GM12891 (cell line): Measurements from ENCODE around the gene IL33.
A peak's percentile ranks its signal among the peaks of the same experiment; 100 is the strongest.

ENCODE experiments used
- DNase-seq: peaks from one replicate; pipeline ENCODE4 v3.0.0; 2011; ENCODE audit warnings: low spot score; ENCODE audit not compliant: insufficient read length
- FAIRE-seq: peaks from 2 replicates; lab custom pipeline; 2011; peaks lifted over from hg19 to GRCh38; lab: Jason Lieb, UNC
- PAX5 ChIP-seq: IDR thresholded peaks from 2 replicates; pipeline ENCODE4 v1.6.1; 2011; ENCODE audit warnings: low read length, moderate library complexity, mild to moderate bottlenecking; ENCODE audit not compliant: insufficient read depth, severe bottlenecking
- POLR2A ChIP-seq: IDR thresholded peaks from 2 replicates; pipeline ENCODE4 v1.6.1; 2011; ENCODE audit warnings: low read depth, low read length, control low read depth
- POLR2AphosphoS5 ChIP-seq: IDR thresholded peaks from 2 replicates; pipeline ENCODE4 v1.6.1; 2011; ENCODE audit warnings: low read depth, low read length, control low read depth
- POU2F2 ChIP-seq: IDR thresholded peaks from 2 replicates; pipeline ENCODE4 v1.6.1; 2011; ENCODE audit warnings: low read depth, mild to moderate bottlenecking, control low read depth, low read length, moderate library complexity
- SPI1 ChIP-seq: IDR thresholded peaks from 2 replicates; pipeline ENCODE4 v1.6.1; 2011; ENCODE audit warnings: low read depth, low read length, control low read depth
- TAF1 ChIP-seq: IDR thresholded peaks from 2 replicates; pipeline ENCODE4 v1.6.1; 2011; ENCODE audit warnings: low read depth, low read length, control low read depth

The IL33 gene

DNA sequence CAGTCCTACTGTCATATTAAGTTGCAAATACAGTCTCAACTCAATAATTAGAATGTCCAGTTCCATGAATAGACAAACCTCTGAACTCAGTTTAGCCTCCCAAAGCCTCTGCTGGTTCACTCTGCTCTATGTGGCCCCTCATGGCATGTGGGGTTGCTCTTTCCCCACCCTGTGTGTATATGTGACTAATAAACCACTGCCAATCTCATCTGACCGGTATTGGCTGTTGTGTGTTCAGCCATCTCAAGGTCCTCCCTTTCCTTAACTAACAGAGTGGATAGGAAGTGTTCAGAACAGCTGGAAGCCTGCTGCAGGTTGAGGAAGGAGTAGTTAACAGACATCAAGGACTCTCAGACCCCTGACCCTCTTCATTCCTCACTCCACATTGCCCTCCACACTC, 55.3 kb downstream of the IL33 start:
- TF ChIP-seq PAX5 (no peak), POLR2AphosphoS5 (no peak), POLR2A (no peak), POU2F2 (no peak), TAF1 (no peak), SPI1 (no peak)
- no peak for FAIRE-seq
- no peak for DNase-seq

DNA sequence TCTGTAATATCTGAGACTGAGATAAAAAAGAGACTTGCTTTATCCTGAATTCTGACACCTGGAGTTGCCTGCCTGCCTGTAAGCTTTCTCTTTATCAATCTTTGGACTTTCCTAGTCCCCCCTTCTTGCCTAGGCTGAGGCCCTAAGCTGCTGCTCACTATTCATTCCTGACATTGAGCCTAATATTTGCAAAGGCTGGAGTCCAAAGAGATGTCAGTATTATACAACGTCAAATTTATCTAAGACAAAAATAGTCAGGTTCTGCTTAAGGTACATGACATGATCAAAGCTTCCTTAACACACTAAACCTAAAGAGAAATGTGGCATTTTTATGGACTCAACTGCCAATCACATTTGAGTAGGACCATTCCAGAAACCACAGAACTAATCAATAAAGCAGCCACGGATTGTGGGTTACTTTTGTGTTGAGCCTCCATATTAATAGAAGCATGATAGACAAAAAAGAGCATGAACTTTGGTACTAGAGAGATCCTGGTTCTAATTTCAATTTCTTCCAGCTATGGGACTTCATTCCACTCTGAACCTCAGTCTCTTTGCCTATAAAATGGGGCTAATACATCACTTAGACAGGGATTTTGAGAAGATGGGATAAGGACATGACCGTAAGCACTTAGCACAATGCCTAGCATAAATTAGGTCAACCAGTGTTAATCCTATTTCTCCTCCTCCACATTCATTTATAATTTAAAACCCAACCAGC, 56.1 kb downstream of the IL33 start:
- no peak for TF ChIP-seq SPI1
- FAIRE-seq (no peak), DNase-seq (no peak)

DNA sequence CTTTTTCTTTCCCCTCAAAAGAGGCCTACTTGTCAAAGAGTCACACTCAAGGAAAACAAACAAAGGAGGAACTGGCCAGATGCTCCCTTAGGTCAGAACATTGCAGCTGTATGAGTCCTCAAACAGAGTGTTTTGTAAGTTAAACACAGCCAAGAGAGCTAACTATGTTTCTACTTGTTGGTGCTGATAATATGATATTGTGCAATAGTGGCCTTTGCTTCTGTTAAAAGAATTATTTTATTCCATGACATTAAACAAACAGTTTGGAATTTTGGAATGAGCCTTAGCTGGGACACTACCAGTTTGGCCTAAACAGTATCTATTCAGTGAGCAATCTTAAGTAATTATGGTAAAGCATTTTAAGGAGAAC, 56.6 kb downstream of the IL33 start:
- TF ChIP-seq PAX5 (no peak), POU2F2 (no peak), POLR2AphosphoS5 (no peak), TAF1 (no peak), POLR2A (no peak), SPI1 (no peak)
- FAIRE-seq (no peak), DNase-seq (no peak)

DNA sequence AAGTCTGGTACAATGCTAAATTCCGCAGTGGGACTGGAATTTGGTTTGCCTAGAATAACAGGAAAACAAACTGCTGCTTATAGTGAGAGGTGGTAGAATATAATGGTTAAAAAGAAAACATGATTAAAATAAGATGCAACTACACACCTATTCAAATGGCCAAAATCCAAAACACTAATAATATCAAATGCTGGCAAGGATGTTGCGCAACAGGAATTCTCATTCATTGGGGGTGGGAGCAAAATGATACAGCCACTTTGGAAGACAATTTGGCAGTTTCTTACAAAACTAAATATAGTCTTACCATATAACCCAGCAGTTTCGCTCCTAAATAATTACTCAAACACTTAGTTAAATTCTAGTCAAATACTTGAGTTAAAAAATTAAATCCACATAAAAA, 61.8 kb downstream of the IL33 start:
- DNase-seq (no peak), FAIRE-seq (no peak)
- TF ChIP-seq SPI1 (no peak), TAF1 (no peak), POLR2A (no peak), POLR2AphosphoS5 (no peak), POU2F2 (no peak), PAX5 (no peak)

DNA sequence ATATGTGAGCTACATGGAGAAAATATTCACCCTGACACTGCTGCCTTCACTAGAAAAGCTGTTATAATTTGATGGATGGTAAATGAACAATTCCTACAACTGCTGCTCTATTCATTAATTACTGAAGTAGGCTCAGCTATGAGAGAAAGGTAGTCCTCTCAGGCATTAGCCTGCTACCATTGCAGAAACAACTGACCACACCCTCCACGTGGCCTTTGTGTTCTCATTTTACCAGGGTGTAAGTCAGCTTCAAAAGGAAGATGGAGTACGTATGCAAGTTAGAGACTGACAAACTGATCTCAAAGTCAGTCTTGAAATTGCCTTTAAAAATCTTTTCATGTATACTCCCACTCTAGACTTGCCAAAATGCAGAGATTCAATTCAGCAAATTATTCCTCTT, 86.3 kb downstream of the IL33 start:
- FAIRE-seq = no peak

DNA sequence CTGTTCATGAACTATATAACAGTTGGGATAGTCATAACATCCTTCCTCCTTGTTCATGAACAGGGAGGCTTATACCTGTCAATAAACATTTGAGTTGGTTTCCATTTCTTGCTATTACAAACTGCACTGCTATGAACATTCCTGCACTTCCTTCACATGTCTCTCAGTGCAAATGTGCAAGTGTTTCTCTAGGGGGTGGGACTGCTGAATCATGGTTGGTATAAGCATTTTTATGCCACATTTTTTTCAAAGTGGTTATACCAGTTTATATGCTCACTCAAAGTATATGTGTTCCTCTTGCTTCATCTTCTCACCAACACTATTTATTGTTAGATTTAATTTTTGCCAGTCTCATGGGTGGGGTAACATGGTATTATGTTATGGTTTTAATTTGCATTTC, 86.8 kb downstream of the IL33 start:
- no peak for FAIRE-seq
- TF ChIP-seq PAX5 (no peak), POU2F2 (no peak), POLR2A (no peak), SPI1 (no peak), TAF1 (no peak), POLR2AphosphoS5 (no peak)

More for the DNA sequence above, 86.3 kb downstream of the IL33 start:
- TF ChIP-seq PAX5 = no peak
- no peak for TF ChIP-seq POU2F2
- TF ChIP-seq SPI1 = no peak
- no peak for TF ChIP-seq POLR2A
- TF ChIP-seq TAF1 = no peak
- no peak for TF ChIP-seq POLR2AphosphoS5
- DNase-seq = no peak

DNA sequence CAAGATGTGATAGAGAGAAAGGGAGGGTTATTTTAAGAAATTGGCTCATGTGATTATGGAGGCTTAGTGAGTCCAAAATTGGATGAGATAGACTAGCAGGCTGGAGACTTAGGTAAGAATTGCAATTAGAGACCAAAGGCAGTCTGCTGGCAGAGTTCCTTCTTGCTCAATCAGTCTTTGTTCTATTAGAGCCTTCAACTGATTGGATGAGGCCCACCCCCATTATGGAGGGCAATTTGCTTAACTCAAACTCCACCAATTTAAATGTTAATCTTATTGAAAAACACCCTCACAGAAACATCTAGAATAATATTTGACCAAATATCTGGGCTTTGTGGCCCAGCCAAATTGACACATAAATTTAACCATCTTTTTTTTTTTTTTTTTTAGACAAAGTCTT, 88.6 kb downstream of the IL33 start:
- TF ChIP-seq POLR2A (no peak), SPI1 (no peak), POLR2AphosphoS5 (no peak), TAF1 (no peak), PAX5 (no peak)
- DNase-seq (no peak), FAIRE-seq (no peak)

More for the DNA sequence above, 86.8 kb downstream of the IL33 start:
- DNase-seq = no peak

DNA sequence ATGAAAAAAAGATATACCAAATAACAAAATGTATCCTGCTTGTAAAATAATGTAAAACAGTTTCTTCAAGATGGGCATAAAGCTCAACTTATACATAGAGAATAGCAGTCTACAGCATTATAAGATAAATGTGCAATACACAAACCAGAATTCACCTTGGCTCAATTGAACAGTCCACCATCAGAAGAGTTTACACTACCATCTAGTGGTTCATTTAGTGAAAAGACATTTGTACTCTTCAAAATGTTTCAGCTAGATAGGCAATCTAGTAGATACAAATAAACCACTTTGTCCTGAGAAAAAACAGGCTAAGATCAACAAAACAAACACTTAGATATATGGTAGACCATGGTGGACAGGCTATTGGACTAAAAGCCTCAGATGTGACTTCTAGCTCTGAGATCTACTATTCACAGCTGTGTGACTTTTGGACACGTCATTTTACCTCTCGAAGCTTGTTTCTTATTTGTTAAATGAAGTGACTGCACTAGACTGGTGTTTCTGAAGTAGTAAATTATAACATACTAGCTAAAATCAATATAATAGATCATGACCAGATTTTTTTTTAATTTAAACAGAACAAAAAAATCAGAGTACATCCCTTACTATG, 90.5 kb downstream of the IL33 start:
- DNase-seq (no peak), FAIRE-seq (peak; percentile 78)
- no peak for TF ChIP-seq PAX5
- TF ChIP-seq POLR2A = no peak
- no peak for TF ChIP-seq POLR2AphosphoS5
- TF ChIP-seq TAF1 = no peak
- no peak for TF ChIP-seq SPI1
- TF ChIP-seq POU2F2 = no peak
